GM12874 (cell line): Measurements from ENCODE around the gene PRKCB.

Experiments
- CTCF ChIP-seq: IDR thresholded peaks from 2 replicates; pipeline ENCODE4 v1.5.1; 2011; ENCODE audit warnings: low read depth, mild to moderate bottlenecking, control low read depth, low read length, moderate library complexity; ENCODE audit not compliant: insufficient read depth

Gene PRKCB

GRCh38 chr16:23948949-23949411 is 113.2 kb downstream of the PRKCB start:
- no peak for TF ChIP-seq CTCF

GRCh38 chr16:23949630-23950290 is 114.0 kb downstream of the PRKCB start:
- TF ChIP-seq CTCF, result no peak

GRCh38 chr16:23950291-23950894 is 114.6 kb downstream of the PRKCB start:
- no peak for TF ChIP-seq CTCF

- TF ChIP-seq CTCF, result no peak
Measured at GRCh38 chr16:23950898-23951297, 115.1 kb downstream of the PRKCB start.

GRCh38 chr16:23952128-23952970 is 116.6 kb downstream of the PRKCB start:
- no peak for TF ChIP-seq CTCF

GRCh38 chr16:23952971-23953300 is 117.2 kb downstream of the PRKCB start:
- TF ChIP-seq CTCF, result no peak

- TF ChIP-seq CTCF, result no peak
Measured at GRCh38 chr16:23953476-23953875, 117.7 kb downstream of the PRKCB start.
